H1 (cell line): ENCODE results near the gene TRIOBP. TPM values are rescaled to one million over a fixed set of nuclear protein-coding genes. Genes with fewer than 3 reads are reported as not detected.

Source experiments
- BCL11A ChIP-seq, 2 experiments: IDR thresholded peaks; one replicate each; pipeline ENCODE4 v1.6.1; 2011; ENCODE audit warnings: low read depth in 2 of 2, low read length in 2 of 2, mild to moderate bottlenecking in 2 of 2
- BRCA1 ChIP-seq: IDR thresholded peaks from 2 replicates; pipeline ENCODE4 v1.6.1; 2012; ENCODE audit warnings: low read depth, low read length, improper control_type of control experiment
- CHD1 ChIP-seq: IDR thresholded peaks from 2 replicates; pipeline ENCODE4 v1.6.1; 2012; ENCODE audit warnings: low read depth, low read length, improper control_type of control experiment
- EP300 ChIP-seq, 2 experiments: IDR thresholded peaks; 1 replicate in 1 of 2; 2 replicates in 1 of 2; pipeline ENCODE4 v1.6.1; 2011 to 2012; ENCODE audit warnings: low read depth in 2 of 2, low read length in 2 of 2, mild to moderate bottlenecking in 2 of 2, borderline replicate concordance in 1 of 2, inconsistent platforms in 1 of 2, moderate library complexity in 1 of 2
- FOSL1 ChIP-seq: IDR thresholded peaks from 2 replicates; pipeline ENCODE4 v1.6.1; 2011; ENCODE audit warnings: mild to moderate bottlenecking, low read depth, low read length, moderate library complexity; ENCODE audit not compliant: insufficient read depth
- HDAC2 ChIP-seq, 2 experiments: fragments of 300-600 bp in 1 of 2; sonication (generic) in 1 of 2; IDR thresholded peaks; 2 replicates each; pipeline ENCODE4 v1.6.1; 2011 to 2012; ENCODE audit warnings: low read depth in 2 of 2, low read length in 2 of 2, mild to moderate bottlenecking in 2 of 2, moderate library complexity in 2 of 2, borderline replicate concordance in 1 of 2, inconsistent platforms in 1 of 2
- KDM5A ChIP-seq: fragments of 200-600 bp; IDR thresholded peaks from 2 replicates; pipeline ENCODE4 v1.7.1; 2012; ENCODE audit warnings: mild to moderate bottlenecking, low read length, inconsistent platforms, mixed read lengths
- MAFK ChIP-seq: IDR thresholded peaks from 2 replicates; pipeline ENCODE4 v1.6.1; 2012; ENCODE audit warnings: low read depth, mild to moderate bottlenecking, improper control_type of control experiment, low read length
- NANOG ChIP-seq: IDR thresholded peaks from 2 replicates; pipeline ENCODE4 v1.6.1; 2011; ENCODE audit warnings: low read length, low read depth, mild to moderate bottlenecking, inconsistent platforms; ENCODE audit not compliant: insufficient read depth, poor library complexity, severe bottlenecking
- POU5F1 ChIP-seq: IDR thresholded peaks from 2 replicates; pipeline ENCODE4 v1.6.1; 2011; ENCODE audit warnings: low read depth, mild to moderate bottlenecking, low read length, moderate library complexity
- RBBP5 ChIP-seq: IDR thresholded peaks from 2 replicates; pipeline ENCODE4 v1.7.1; 2012; ENCODE audit warnings: low read depth, mild to moderate bottlenecking, inconsistent platforms, low read length, moderate library complexity, borderline replicate concordance
- RFX5 ChIP-seq: IDR thresholded peaks from 2 replicates; pipeline ENCODE4 v1.6.1; 2011; ENCODE audit warnings: low read depth, low read length, improper control_type of control experiment, borderline replicate concordance
- SIN3A ChIP-seq, 2 experiments: IDR thresholded peaks in 1 of 2; conservative IDR thresholded peaks in 1 of 2; 2 replicates each; pipeline ENCODE4 v1.6.1; 2011 to 2012; ENCODE audit warnings: low read length in 2 of 2, improper control_type of control experiment in 1 of 2, low read depth in 1 of 2, mild to moderate bottlenecking in 1 of 2
- SIRT6 ChIP-seq: IDR thresholded peaks from one replicate; pipeline ENCODE4 v1.7.1; 2012; ENCODE audit warnings: low read length, inconsistent platforms
- SIX5 ChIP-seq: IDR thresholded peaks from 2 replicates; pipeline ENCODE4 v1.6.1; 2011; ENCODE audit warnings: mild to moderate bottlenecking, low read depth, low read length
- SUZ12 ChIP-seq: fragments of 200-600 bp; sonication (generic); IDR thresholded peaks from 2 replicates; pipeline ENCODE4 v1.6.1; 2012; ENCODE audit warnings: mild to moderate bottlenecking, inconsistent platforms, low read length, moderate library complexity, mixed read lengths
- TAF7 ChIP-seq: optimal IDR thresholded peaks from 2 replicates; pipeline ENCODE3; 2011; ENCODE audit warnings: low read depth, mild to moderate bottlenecking, inconsistent platforms, low read length, moderate library complexity, borderline replicate concordance
- TEAD4 ChIP-seq: IDR thresholded peaks from 2 replicates; pipeline ENCODE4 v1.6.1; 2012; ENCODE audit warnings: low read depth, low read length, inconsistent platforms, mixed read lengths
- ZNF274 ChIP-seq: IDR thresholded peaks from 2 replicates; pipeline ENCODE4 v1.7.0; 2012; ENCODE audit warnings: low read length, borderline replicate concordance; ENCODE audit errors: extremely low read depth
- polyA plus RNA-seq, 7 experiments: library from polyadenylated mRNA; depleted of rRNA in 3 of 7; stranded (reverse) in 5 of 7; unstranded in 2 of 7; fragments of >200 nt in 5 of 7; fragments of 200-250 nt in 2 of 7; gene quantifications; 1 replicate in 5 of 7; 2 replicates in 1 of 7; 4 replicates in 1 of 7; pipeline versions ENCODE4 v1.2.1 to v1.2.3, GENCODE V29; 2011 to 2013; ENCODE audit warnings: missing spikeins in 2 of 7, mixed read lengths in 2 of 7
- total RNA-seq: library from RNA; stranded (reverse); fragmentation: NEBNext Ultra II Directional; extraction: Animal tissue kit (Norgen Biotek cat#: 25700); gene quantifications from 2 replicates; pipeline ENCODE4 v1.2.1, GENCODE V29; 2021
- TF ChIP-seq, protein P1 (sequence below), 3 experiments: IDR thresholded peaks; 1 replicate in 2 of 3; 2 replicates in 1 of 3; pipeline versions ENCODE4 v1.5.1 to v1.6.1; 2011; ENCODE audit warnings: low read length in 3 of 3, mild to moderate bottlenecking in 3 of 3, inconsistent platforms in 2 of 3, low read depth in 1 of 3, moderate library complexity in 1 of 3; ENCODE audit not compliant: insufficient read depth in 1 of 3; ENCODE audit errors: control extremely low read depth in 1 of 3

TRIOBP gene
- total and polyA plus RNA-seq, 2 of the 8 experiments (the other 6 are each of a cell fraction or from before 2014, with no cell fraction given), result 18.2 to 27.3 TPM

DNA sequence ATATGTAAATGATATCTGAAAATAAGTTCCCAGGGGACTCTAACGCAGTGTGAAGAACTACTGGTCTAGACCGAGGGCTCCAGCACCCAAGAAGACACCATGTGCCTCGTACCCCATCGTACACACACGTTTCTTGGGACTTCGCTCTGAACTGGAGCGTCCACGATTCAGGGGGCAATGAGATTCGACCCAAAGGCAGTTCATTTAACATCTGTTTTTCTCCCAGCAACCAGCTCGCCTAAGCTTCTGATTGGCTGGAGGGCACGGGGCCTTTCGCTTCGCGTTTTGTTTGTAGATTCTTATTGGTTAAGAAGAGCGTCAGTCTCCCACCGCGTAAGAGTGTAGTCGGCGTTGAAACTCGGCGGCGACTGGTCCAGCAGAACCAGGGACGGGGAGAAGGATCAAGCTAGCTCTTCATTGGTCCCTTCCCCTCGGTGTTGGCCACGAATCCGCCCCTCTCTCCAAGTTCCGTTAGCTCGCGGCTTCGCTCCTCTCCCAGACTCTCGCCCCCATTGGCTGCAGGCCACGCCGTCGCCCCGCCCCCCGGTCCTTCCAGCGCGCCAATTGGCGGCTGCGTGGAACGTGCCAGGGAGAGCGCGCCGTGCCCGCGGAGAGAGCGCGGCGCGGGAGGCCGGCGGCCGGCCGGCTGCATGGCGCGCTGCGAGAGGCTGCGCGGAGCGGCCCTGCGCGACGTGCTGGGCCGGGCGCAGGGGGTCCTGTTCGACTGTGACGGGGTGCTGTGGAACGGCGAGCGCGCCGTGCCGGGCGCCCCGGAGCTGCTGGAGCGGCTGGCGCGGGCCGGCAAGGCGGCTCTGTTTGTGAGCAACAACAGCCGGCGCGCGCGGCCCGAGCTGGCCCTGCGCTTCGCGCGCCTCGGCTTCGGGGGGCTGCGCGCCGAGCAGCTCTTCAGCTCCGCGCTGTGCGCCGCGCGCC is 38.4 kb upstream of the TRIOBP start, which contains the start of gene PDXP (continued):
- peak; percentile 55; the same call in 1 of the 2 replicates for TF ChIP-seq RBBP5
- TF ChIP-seq CHD1, result no peak
- TF ChIP-seq TAF7, result peak; percentile 16
- no peak for TF ChIP-seq NANOG
- TF ChIP-seq POU5F1, result no peak
- TF ChIP-seq RFX5, result peak; percentile 95
- TF ChIP-seq SIN3A (conservative IDR thresholded peaks at IDR 0.05 in 1 of 2, IDR thresholded peaks at IDR 0.05 in 1 of 2; ENCODE audit: low read depth in 1 of 2, low read length in 2 of 2), result 0 out of 4 replicates have a peak, but pooled peaks of 1 of the 2 experiments have one; percentile 16
- no peak for TF ChIP-seq BRCA1
- TF ChIP-seq BCL11A (IDR thresholded peaks at IDR 0.05; ENCODE audit: low read depth in 2 of 2, low read length in 2 of 2), result no peak
- no peak for TF ChIP-seq ZNF274
- no peak for TF ChIP-seq EP300 (IDR thresholded peaks at IDR 0.05; ENCODE audit: borderline replicate concordance in 1 of 2, low read depth in 2 of 2, low read length in 2 of 2)
- no peak for TF ChIP-seq SIRT6
- TF ChIP-seq HDAC2 (IDR thresholded peaks at IDR 0.05; ENCODE audit: borderline replicate concordance in 1 of 2, low read depth in 2 of 2, low read length in 2 of 2), result no peak; a peak in 1 of 4 replicates
- no peak for TF ChIP-seq SUZ12
- no peak for TF ChIP-seq MAFK
- TF ChIP-seq TEAD4, result no peak
- TF ChIP-seq SIX5, result no peak
- TF ChIP-seq, protein P1, sequence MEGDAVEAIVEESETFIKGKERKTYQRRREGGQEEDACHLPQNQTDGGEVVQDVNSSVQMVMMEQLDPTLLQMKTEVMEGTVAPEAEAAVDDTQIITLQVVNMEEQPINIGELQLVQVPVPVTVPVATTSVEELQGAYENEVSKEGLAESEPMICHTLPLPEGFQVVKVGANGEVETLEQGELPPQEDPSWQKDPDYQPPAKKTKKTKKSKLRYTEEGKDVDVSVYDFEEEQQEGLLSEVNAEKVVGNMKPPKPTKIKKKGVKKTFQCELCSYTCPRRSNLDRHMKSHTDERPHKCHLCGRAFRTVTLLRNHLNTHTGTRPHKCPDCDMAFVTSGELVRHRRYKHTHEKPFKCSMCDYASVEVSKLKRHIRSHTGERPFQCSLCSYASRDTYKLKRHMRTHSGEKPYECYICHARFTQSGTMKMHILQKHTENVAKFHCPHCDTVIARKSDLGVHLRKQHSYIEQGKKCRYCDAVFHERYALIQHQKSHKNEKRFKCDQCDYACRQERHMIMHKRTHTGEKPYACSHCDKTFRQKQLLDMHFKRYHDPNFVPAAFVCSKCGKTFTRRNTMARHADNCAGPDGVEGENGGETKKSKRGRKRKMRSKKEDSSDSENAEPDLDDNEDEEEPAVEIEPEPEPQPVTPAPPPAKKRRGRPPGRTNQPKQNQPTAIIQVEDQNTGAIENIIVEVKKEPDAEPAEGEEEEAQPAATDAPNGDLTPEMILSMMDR (IDR thresholded peaks at IDR 0.05; ENCODE audit: control extremely low read depth in 1 of 3, insufficient read depth in 1 of 3, low read depth in 1 of 3, low read length in 3 of 3), result no peak
- no peak for TF ChIP-seq FOSL1
- no peak for TF ChIP-seq KDM5A
